ENCODE data around the gene G6PC1. TPM values are rescaled to one million over a fixed set of nuclear protein-coding genes. Genes with fewer than 3 reads are reported as not detected.
"Not testable (repeated sequence)": the region's sequence is repeated elsewhere in the genome, so short reads cannot be mapped to it uniquely, and the experiment has no call there.

The G6PC1 gene
- polyA plus RNA-seq, 1 donor from 2014 or later: not detected

- Histone ChIP-seq H3K36me3 (ENCODE audit: insufficient read depth, low read length) (no peaks in the 10 kb centered on the region), H3K9ac (ENCODE audit: low read length) (no peak overlapping the region), H3K79me2 (replicated peaks; ENCODE audit: insufficient read depth, low read length) (no peaks in the 10 kb centered on the region), H3K27me3 (ENCODE audit: insufficient read depth, low read depth, low read length) (no peaks in the 10 kb centered on the region), H3K4me3 (ENCODE audit: low read length) (no peak overlapping the region), H3K27ac (ENCODE audit: low read length) (no peak overlapping the region), H4K20me1 (ENCODE audit: insufficient read depth) (no peaks in the 10 kb centered on the region), H3K9me2 (ENCODE audit: insufficient read depth, low read length) (no peaks in the 10 kb centered on the region), H2AFZ (ENCODE audit: low read depth, low read length) (no peak overlapping the region), H3K9me3 (ENCODE audit: low read length) (no peaks in the 10 kb centered on the region), H3F3A (ENCODE audit: insufficient read depth, low read length, poor library complexity, severe bottlenecking) (no peaks in the 10 kb centered on the region), H3K4me2 (ENCODE audit: low read length) (no peak overlapping the region)
- TF ChIP-seq, protein P1, sequence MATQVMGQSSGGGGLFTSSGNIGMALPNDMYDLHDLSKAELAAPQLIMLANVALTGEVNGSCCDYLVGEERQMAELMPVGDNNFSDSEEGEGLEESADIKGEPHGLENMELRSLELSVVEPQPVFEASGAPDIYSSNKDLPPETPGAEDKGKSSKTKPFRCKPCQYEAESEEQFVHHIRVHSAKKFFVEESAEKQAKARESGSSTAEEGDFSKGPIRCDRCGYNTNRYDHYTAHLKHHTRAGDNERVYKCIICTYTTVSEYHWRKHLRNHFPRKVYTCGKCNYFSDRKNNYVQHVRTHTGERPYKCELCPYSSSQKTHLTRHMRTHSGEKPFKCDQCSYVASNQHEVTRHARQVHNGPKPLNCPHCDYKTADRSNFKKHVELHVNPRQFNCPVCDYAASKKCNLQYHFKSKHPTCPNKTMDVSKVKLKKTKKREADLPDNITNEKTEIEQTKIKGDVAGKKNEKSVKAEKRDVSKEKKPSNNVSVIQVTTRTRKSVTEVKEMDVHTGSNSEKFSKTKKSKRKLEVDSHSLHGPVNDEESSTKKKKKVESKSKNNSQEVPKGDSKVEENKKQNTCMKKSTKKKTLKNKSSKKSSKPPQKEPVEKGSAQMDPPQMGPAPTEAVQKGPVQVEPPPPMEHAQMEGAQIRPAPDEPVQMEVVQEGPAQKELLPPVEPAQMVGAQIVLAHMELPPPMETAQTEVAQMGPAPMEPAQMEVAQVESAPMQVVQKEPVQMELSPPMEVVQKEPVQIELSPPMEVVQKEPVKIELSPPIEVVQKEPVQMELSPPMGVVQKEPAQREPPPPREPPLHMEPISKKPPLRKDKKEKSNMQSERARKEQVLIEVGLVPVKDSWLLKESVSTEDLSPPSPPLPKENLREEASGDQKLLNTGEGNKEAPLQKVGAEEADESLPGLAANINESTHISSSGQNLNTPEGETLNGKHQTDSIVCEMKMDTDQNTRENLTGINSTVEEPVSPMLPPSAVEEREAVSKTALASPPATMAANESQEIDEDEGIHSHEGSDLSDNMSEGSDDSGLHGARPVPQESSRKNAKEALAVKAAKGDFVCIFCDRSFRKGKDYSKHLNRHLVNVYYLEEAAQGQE (IDR thresholded peaks at IDR 0.05; ENCODE audit: borderline replicate concordance): no peak
- TF ChIP-seq SMC3 (conservative IDR thresholded peaks at IDR 0.05; ENCODE audit: poor library complexity): no peak
- TF ChIP-seq MXI1 (conservative IDR thresholded peaks at IDR 0.05; ENCODE audit: poor library complexity, severe bottlenecking): no peak
- TF ChIP-seq EP300 (conservative IDR thresholded peaks at IDR 0.05; ENCODE audit: poor library complexity, severe bottlenecking): no peak
- no peak for TF ChIP-seq POLR2AphosphoS5 (IDR thresholded peaks at IDR 0.05)
- no peak for TF ChIP-seq TAF1 (IDR thresholded peaks at IDR 0.05; ENCODE audit: low read depth)
These were observed 16.6 kb downstream of the G6PC1 start for GRCh38 chr17:42917236-42917603.

DNA sequence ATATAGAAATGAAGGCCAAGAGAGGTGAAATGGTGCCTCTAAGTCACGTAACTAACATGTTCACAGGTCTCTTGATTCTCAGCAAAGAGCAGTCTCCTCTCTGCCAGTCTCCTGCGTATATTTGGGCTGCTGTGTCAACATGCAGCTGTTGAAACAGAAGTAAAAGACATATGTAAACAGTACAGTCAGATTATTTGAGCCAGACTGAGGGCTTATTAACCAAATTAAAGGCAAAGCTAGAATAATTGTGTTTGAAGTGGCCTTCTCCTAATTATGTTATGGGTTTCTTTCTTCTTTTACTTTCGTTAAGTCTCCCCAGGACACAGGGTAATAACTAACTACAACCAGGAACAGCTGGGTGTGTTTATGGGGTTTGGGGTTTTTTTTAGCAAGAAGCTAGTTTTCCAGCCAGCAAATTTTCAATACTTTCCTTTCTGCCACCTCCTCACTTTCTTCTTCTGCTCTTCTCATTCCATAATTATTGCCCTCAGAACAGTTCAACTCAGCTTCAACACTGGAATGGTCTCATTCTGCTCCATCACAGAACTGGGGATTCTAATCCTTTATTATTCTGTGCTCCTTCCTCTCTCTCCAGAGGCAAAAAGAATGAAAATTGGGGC lies 18.4 kb downstream of the G6PC1 start:
- H3K79me2 ChIP-seq (replicated peaks; ENCODE audit: insufficient read depth, low read length): no peaks in the 10 kb centered on the region
- no peak overlapping the region for H3K27ac ChIP-seq (ENCODE audit: low read length)
- no peaks in the 10 kb centered on the region for H3F3A ChIP-seq (ENCODE audit: insufficient read depth, low read length, poor library complexity, severe bottlenecking)
- no peaks in the 10 kb centered on the region for H3K36me3 ChIP-seq (ENCODE audit: insufficient read depth, low read length)
- H3K9me2 ChIP-seq (ENCODE audit: insufficient read depth, low read length): no peaks in the 10 kb centered on the region
- H3K9ac ChIP-seq (ENCODE audit: low read length): no peak overlapping the region
- no peak overlapping the region for H3K4me3 ChIP-seq (ENCODE audit: low read length)
- no peaks in the 10 kb centered on the region for H4K20me1 ChIP-seq (ENCODE audit: insufficient read depth)
- TF ChIP-seq RAD21 (conservative IDR thresholded peaks at IDR 0.05) (no peak), EP300 (conservative IDR thresholded peaks at IDR 0.05; ENCODE audit: poor library complexity, severe bottlenecking) (no peak), TAF1 (IDR thresholded peaks at IDR 0.05; ENCODE audit: low read depth) (no peak), CTCF (IDR thresholded peaks at IDR 0.05; ENCODE audit: poor library complexity, severe bottlenecking) (no peak), SMC3 (conservative IDR thresholded peaks at IDR 0.05; ENCODE audit: poor library complexity) (no peak), POLR2AphosphoS5 (IDR thresholded peaks at IDR 0.05) (no peak), MXI1 (conservative IDR thresholded peaks at IDR 0.05; ENCODE audit: poor library complexity, severe bottlenecking) (no peak), EZH2 (IDR thresholded peaks at IDR 0.05; ENCODE audit: borderline replicate concordance, insufficient read depth, low read length, poor library complexity, severe bottlenecking) (no peak)
- TF ChIP-seq, protein P1 (IDR thresholded peaks at IDR 0.05; ENCODE audit: borderline replicate concordance): no peak
- no peak overlapping the region for H2AFZ ChIP-seq (ENCODE audit: low read depth, low read length)
- no peak overlapping the region for H3K4me2 ChIP-seq (ENCODE audit: low read length)
- H3K27me3 ChIP-seq (ENCODE audit: insufficient read depth, low read depth, low read length): no peaks in the 10 kb centered on the region
- H3K9me3 ChIP-seq (ENCODE audit: low read length): no peaks in the 10 kb centered on the region

DNA sequence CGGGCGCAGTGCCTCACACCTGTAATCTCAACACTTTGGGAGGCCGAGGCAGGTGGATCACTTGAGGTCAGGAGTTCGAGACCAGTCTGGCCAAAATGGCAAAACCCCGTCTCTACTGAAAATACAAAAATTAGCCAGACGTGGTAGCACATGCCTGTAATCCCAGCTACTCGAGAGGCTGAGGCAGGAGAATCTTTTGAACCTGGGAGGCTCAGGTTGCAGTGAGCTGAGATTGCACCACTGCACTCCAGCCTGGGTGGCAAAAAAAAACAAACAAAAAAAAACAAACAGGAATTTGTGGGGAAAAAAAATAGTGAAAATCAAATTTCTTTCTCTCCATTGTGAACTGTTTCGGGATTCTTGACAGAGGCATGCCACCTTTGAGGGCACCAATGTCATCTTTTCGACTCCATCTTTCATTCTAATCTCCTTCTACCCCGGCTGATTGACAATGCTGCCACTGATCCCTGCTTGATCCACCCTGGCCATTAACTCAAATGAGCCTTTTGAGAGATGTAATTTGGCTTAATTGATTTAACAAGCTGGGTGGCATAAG lies 19.0 kb downstream of the G6PC1 start:
- not testable (repeated sequence) for H3F3A ChIP-seq (ENCODE audit: insufficient read depth, low read length, poor library complexity, severe bottlenecking); H3K27me3 ChIP-seq (ENCODE audit: insufficient read depth, low read depth, low read length); H3K4me2 ChIP-seq (ENCODE audit: low read length); H2AFZ ChIP-seq (ENCODE audit: low read depth, low read length); H3K9me2 ChIP-seq (ENCODE audit: insufficient read depth, low read length); H3K36me3 ChIP-seq (ENCODE audit: insufficient read depth, low read length); H3K4me3 ChIP-seq (ENCODE audit: low read length); H4K20me1 ChIP-seq (ENCODE audit: insufficient read depth); H3K79me2 ChIP-seq (replicated peaks; ENCODE audit: insufficient read depth, low read length); H3K9me3 ChIP-seq (ENCODE audit: low read length); H3K9ac ChIP-seq (ENCODE audit: low read length); H3K27ac ChIP-seq (ENCODE audit: low read length)
